ENCODE data around the gene STAM2.

- TF ChIP-seq CTCF (IDR thresholded peaks at IDR 0.05), result no peak
- no peak for TF ChIP-seq POLR2A (IDR thresholded peaks at IDR 0.05)
Observed at GRCh38 chr2:152097290-152097800, 78.2 kb downstream of the STAM2 start.
